ENCODE data around the gene DYSF.

DNA sequence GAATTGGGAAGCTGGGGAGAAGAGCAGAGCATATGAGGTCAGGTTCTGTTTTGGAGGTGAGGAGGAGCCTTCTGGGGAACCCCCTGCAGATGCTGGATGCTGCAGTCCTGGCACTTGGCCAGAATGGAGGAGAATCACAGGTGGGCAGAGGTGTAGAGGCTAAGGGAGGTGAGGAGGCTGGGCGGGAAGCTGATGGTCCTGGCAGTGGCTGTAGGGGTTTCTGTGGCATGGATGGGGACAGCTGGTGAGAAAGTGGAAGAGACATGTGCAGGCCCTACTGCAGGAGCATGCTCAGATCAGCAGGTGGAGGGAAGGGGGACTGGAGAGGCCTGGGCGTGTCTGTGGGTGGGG lies 101.3 kb downstream of the DYSF start:
- TF ChIP-seq RAD21 (IDR thresholded peaks at IDR 0.05; ENCODE audit: low read depth): no peak
- TF ChIP-seq, protein P1, sequence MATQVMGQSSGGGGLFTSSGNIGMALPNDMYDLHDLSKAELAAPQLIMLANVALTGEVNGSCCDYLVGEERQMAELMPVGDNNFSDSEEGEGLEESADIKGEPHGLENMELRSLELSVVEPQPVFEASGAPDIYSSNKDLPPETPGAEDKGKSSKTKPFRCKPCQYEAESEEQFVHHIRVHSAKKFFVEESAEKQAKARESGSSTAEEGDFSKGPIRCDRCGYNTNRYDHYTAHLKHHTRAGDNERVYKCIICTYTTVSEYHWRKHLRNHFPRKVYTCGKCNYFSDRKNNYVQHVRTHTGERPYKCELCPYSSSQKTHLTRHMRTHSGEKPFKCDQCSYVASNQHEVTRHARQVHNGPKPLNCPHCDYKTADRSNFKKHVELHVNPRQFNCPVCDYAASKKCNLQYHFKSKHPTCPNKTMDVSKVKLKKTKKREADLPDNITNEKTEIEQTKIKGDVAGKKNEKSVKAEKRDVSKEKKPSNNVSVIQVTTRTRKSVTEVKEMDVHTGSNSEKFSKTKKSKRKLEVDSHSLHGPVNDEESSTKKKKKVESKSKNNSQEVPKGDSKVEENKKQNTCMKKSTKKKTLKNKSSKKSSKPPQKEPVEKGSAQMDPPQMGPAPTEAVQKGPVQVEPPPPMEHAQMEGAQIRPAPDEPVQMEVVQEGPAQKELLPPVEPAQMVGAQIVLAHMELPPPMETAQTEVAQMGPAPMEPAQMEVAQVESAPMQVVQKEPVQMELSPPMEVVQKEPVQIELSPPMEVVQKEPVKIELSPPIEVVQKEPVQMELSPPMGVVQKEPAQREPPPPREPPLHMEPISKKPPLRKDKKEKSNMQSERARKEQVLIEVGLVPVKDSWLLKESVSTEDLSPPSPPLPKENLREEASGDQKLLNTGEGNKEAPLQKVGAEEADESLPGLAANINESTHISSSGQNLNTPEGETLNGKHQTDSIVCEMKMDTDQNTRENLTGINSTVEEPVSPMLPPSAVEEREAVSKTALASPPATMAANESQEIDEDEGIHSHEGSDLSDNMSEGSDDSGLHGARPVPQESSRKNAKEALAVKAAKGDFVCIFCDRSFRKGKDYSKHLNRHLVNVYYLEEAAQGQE (IDR thresholded peaks at IDR 0.05; ENCODE audit: low read depth): no peak
- TF ChIP-seq, protein P2, sequence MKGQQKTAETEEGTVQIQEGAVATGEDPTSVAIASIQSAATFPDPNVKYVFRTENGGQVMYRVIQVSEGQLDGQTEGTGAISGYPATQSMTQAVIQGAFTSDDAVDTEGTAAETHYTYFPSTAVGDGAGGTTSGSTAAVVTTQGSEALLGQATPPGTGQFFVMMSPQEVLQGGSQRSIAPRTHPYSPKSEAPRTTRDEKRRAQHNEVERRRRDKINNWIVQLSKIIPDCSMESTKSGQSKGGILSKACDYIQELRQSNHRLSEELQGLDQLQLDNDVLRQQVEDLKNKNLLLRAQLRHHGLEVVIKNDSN (IDR thresholded peaks at IDR 0.05): no peak
- no peak for TF ChIP-seq CREB1 (IDR thresholded peaks at IDR 0.05; ENCODE audit: low read depth)
- TF ChIP-seq ZBTB7A (IDR thresholded peaks at IDR 0.05; ENCODE audit: low read depth): no peak
- TF ChIP-seq YY1 (IDR thresholded peaks at IDR 0.05; ENCODE audit: low read depth): no peak
- TF ChIP-seq EP300 (IDR thresholded peaks at IDR 0.05; ENCODE audit: borderline replicate concordance): no peak
- TF ChIP-seq EGR1 (IDR thresholded peaks at IDR 0.05): no peak
- no peak for TF ChIP-seq TAF1 (IDR thresholded peaks at IDR 0.05; ENCODE audit: low read depth)
- TF ChIP-seq FOXM1 (IDR thresholded peaks at IDR 0.05; ENCODE audit: borderline replicate concordance, low read depth): no peak
- TF ChIP-seq, protein P3, sequence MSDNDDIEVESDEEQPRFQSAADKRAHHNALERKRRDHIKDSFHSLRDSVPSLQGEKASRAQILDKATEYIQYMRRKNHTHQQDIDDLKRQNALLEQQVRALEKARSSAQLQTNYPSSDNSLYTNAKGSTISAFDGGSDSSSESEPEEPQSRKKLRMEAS (IDR thresholded peaks at IDR 0.05): no peak
